SK-N-MC (cell line): ENCODE measurements around the gene SMARCAD1.

ENCODE experiments used
- DNase-seq: peaks from one replicate; pipeline ENCODE4 v3.0.0-alpha.2; 2011; ENCODE audit warnings: low read depth, low spot score
- H3K27ac ChIP-seq: fragments of 200-600 bp; sonication (generic); 2 replicates; pipeline ENCODE4 v1.5.1; 2016; ENCODE audit warnings: mixed run types
- H3K36me3 ChIP-seq: fragments of 200-600 bp; sonication (generic); 2 replicates; pipeline ENCODE4 v1.6.1; 2017; ENCODE audit warnings: antibody characterized with exemption, low read length, mixed read lengths; ENCODE audit not compliant: insufficient read depth
- H3K4me3 ChIP-seq: fragments of 200-600 bp; sonication (generic); 2 replicates; pipeline ENCODE4 v1.5.1; 2016
- H3K9ac ChIP-seq: fragments of 200-600 bp; sonication (generic); 2 replicates; pipeline ENCODE4 v1.8.0; 2017; ENCODE audit warnings: mixed run types, mixed read lengths; ENCODE audit not compliant: insufficient read length
- H3K9me3 ChIP-seq: fragments of 200-600 bp; sonication (generic); 2 replicates; pipeline ENCODE4 v1.6.1; 2017; ENCODE audit warnings: low read depth, mild to moderate bottlenecking, antibody characterized with exemption, low read length, moderate library complexity, mixed read lengths
- EZH2 ChIP-seq: fragments of 200-600 bp; sonication (generic); IDR thresholded peaks from one replicate; pipeline ENCODE4 v1.6.1; 2017; ENCODE audit warnings: antibody characterized with exemption
- FOXP2 ChIP-seq: optimal IDR thresholded peaks from 2 replicates; pipeline ENCODE3; 2011; ENCODE audit warnings: mild to moderate bottlenecking, moderate library complexity; ENCODE audit not compliant: insufficient read depth; ENCODE audit errors: extremely low read length, control extremely low read depth
- POLR2AphosphoS5 ChIP-seq: IDR thresholded peaks from 2 replicates; pipeline ENCODE4 v1.6.1; 2012; ENCODE audit warnings: mild to moderate bottlenecking, low read depth, low read length, borderline replicate concordance

SMARCAD1 gene

GRCh38 chr4:94238160-94238559 lies 30.5 kb downstream of the SMARCAD1 start:
- Histone ChIP-seq H3K27ac (peak overlapping the region; percentile 20; the same call in 1 of the 2 replicates), H3K9me3 (no peaks in the 10 kb centered on the region), H3K9ac (no peak overlapping the region), H3K36me3 (peaks cover 90% of the 10 kb centered on the region), H3K4me3 (no peak overlapping the region)
- no peak for TF ChIP-seq POLR2AphosphoS5
- TF ChIP-seq EZH2: no peak
- no peak for DNase-seq

- TF ChIP-seq EZH2 (no peak), POLR2AphosphoS5 (no peak), FOXP2 (no peak)
- H3K36me3 ChIP-seq: peaks cover 95% of the 10 kb centered on the region
Measured at GRCh38 chr4:94240384-94240783, 32.7 kb downstream of the SMARCAD1 start.

GRCh38 chr4:94244087-94244828 lies 36.6 kb downstream of the SMARCAD1 start:
- no peak for TF ChIP-seq FOXP2
- no peak for TF ChIP-seq POLR2AphosphoS5
- no peak for TF ChIP-seq EZH2
- peak overlapping the region; percentile 19; the same call in 1 of the 2 replicates for H3K27ac ChIP-seq
- no peaks in the 10 kb centered on the region for H3K9me3 ChIP-seq
- DNase-seq: no peak
- no peak overlapping the region for H3K4me3 ChIP-seq
- H3K9ac ChIP-seq: no peak overlapping the region
- peaks cover 94% of the 10 kb centered on the region for H3K36me3 ChIP-seq

More at GRCh38 chr4:94240384-94240783, 32.7 kb downstream of the SMARCAD1 start:
- H3K9ac ChIP-seq: no peak overlapping the region
- no peaks in the 10 kb centered on the region for H3K9me3 ChIP-seq
- H3K27ac ChIP-seq: no peak overlapping the region
- no peak overlapping the region for H3K4me3 ChIP-seq
- DNase-seq: no peak

- Histone ChIP-seq H3K27ac (no peak overlapping the region; the same call in 1 of the 2 replicates), H3K9me3 (no peaks in the 10 kb centered on the region), H3K36me3 (peaks cover 95% of the 10 kb centered on the region), H3K4me3 (no peak overlapping the region), H3K9ac (no peak overlapping the region)
- TF ChIP-seq POLR2AphosphoS5: no peak
- TF ChIP-seq EZH2: no peak
- no peak for TF ChIP-seq FOXP2
- no peak for DNase-seq
Measured at GRCh38 chr4:94244829-94245185, 37.1 kb downstream of the SMARCAD1 start.

GRCh38 chr4:94251094-94251493 lies 43.4 kb downstream of the SMARCAD1 start:
- no peak for DNase-seq
- H3K9me3 ChIP-seq: no peaks in the 10 kb centered on the region
- TF ChIP-seq POLR2AphosphoS5: no peak
- no peak for TF ChIP-seq FOXP2
- no peak for TF ChIP-seq EZH2
- H3K4me3 ChIP-seq: no peak overlapping the region
- peaks cover 74% of the 10 kb centered on the region for H3K36me3 ChIP-seq
- H3K9ac ChIP-seq: no peak overlapping the region
- no peak overlapping the region for H3K27ac ChIP-seq

- H3K9me3 ChIP-seq: no peaks in the 10 kb centered on the region
- H3K36me3 ChIP-seq: peaks cover 73% of the 10 kb centered on the region
Measured at GRCh38 chr4:94253036-94253435, 45.4 kb downstream of the SMARCAD1 start.

GRCh38 chr4:94256144-94256783 lies 48.6 kb downstream of the SMARCAD1 start:
- Histone ChIP-seq H3K9me3 (no peaks in the 10 kb centered on the region), H3K36me3 (peaks cover 60% of the 10 kb centered on the region), H3K9ac (no peak overlapping the region), H3K27ac (no peak overlapping the region), H3K4me3 (no peak overlapping the region)
- no peak for DNase-seq
- TF ChIP-seq FOXP2: no peak
- TF ChIP-seq EZH2: no peak
- no peak for TF ChIP-seq POLR2AphosphoS5

More at GRCh38 chr4:94253036-94253435, 45.4 kb downstream of the SMARCAD1 start:
- no peak for DNase-seq
- Histone ChIP-seq H3K9ac (no peak overlapping the region), H3K27ac (0 out of 2 replicates have a peak overlapping the region, but pooled peaks have one; percentile 0), H3K4me3 (no peak overlapping the region)
- TF ChIP-seq POLR2AphosphoS5 (no peak), EZH2 (no peak), FOXP2 (no peak)

- no peak overlapping the region for H3K27ac ChIP-seq
- H3K9ac ChIP-seq: no peak overlapping the region
- no peak for DNase-seq
- no peaks in the 10 kb centered on the region for H3K9me3 ChIP-seq
- H3K36me3 ChIP-seq: peaks cover 59% of the 10 kb centered on the region
- H3K4me3 ChIP-seq: no peak overlapping the region
- no peak for TF ChIP-seq POLR2AphosphoS5
- no peak for TF ChIP-seq FOXP2
- TF ChIP-seq EZH2: no peak
Measured at GRCh38 chr4:94256828-94257227, 49.2 kb downstream of the SMARCAD1 start.
